AG09319 (cell line): ENCODE data around the gene OXNAD1.
A peak's percentile ranks its signal among the peaks of the same experiment; 100 is the strongest.

Experiments used
- DNase-seq: peaks from one replicate; pipeline ENCODE4 v3.0.0-alpha.2; 2010; ENCODE audit warnings: low read depth; ENCODE audit errors: extremely low read depth
- CTCF ChIP-seq: IDR thresholded peaks from 2 replicates; pipeline ENCODE4 v1.5.1; 2011; ENCODE audit warnings: low read depth, mild to moderate bottlenecking, inconsistent platforms, low read length, moderate library complexity

The OXNAD1 gene, protein sequence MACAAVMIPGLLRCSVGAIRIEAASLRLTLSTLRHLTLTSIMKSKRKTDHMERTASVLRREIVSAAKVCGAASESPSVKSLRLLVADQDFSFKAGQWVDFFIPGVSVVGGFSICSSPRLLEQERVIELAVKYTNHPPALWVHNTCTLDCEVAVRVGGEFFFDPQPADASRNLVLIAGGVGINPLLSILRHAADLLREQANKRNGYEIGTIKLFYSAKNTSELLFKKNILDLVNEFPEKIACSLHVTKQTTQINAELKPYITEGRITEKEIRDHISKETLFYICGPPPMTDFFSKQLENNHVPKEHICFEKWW

DNA sequence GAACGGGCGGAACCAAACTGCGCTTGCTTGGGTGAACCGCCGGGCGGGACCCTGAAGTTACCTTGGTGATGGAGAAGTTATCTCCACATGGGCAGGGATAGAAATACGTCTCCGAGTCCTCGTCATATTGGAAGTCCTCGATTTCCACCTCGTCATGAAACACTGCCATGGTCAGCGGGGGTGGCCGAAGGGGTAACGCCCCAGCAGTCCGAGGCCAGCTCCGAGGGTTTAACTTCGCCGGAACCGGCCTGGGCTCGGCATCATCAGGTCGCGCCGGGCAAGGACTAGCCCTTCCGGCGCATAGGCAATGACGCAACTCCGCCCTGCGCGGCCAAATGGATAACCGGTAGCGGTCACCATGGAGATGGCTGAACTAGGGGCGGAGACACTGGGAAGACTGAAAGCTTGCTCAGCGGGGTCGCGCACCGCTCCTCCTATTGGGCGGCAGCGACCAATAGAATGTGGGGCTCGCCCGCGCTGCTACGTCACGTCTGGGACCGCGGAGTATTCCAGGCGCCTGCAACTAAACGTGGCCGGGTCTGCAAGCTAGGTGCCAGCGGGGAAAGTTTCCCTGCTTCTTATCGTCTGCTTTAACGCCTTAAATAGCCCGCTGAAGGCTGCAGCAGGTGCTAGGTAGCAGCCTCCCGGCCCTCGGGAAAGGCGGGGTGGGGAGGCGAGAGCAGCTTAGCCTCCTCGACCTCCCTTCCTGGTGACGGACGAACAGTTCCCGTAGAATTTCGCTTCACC is at the start of gene OXNAD1, which contains the start of gene DPH3:
Gene OXNAD1 (plus strand): TSS at position 505 of the 747 bp plus-strand sequence. CDS start 5,741 bp downstream, outside the sequence.
Gene DPH3 (minus strand): TSS at position 236 of the 747 bp plus-strand sequence. CDS start 67 bp downstream, at position 169.
- no peak for TF ChIP-seq CTCF
- DNase-seq: peak; percentile 99

DNA sequence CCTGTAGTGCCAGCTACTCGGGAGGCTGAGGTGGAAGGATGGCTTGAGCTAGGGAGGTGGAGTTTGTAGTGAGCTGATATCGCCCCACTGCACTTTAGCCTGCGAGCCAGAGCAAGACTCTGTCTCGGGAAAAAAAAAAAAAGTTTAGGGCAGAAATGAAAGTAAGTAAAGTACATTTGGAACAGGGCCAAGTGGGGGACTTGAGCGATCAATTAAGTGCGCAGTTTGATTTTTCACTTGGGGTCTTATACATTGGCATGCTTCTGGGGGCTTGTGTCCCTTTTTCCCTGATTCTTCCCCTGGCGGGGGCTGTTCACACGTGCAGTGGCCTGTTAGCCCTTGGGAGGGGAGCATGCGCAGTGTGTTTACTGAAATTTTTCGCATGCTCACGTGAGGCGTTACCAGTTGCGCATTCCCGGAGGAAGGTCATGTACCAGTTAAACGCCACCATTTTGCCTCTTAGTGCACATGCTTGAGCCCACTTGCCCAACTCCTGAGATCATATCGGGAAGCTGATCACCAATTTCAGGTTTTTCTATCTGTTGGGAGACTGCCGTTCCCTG is 48.6 kb upstream of the OXNAD1 start:
- no peak for TF ChIP-seq CTCF
- no peak for DNase-seq

DNA sequence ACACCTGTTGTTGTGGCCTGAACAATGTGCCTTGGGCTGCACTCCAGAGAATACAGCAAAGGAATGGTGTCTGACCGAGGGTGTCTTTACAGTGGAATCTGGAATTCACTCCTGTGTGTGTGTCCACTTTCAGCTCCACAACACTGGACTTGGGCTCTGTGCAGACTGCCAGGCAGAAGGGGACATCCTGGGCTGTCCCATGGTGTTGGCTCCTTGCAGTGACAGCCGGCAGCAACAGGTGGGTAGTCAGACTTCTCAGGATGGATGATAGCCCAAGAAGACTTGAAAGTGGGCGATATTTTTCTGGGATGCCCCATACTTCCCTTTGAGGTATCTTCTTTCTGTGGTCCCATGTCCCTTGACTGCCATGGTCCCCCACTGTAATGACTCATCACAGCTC is 45.2 kb upstream of the OXNAD1 start:
- no peak for TF ChIP-seq CTCF
- no peak for DNase-seq

- no peak for TF ChIP-seq CTCF
- DNase-seq: no peak
Observed at GRCh38 chr3:16221990-16222389, 43.0 kb upstream of the OXNAD1 start.

GRCh38 chr3:16222547-16222946 is 42.5 kb upstream of the OXNAD1 start:
- DNase-seq: no peak
- no peak for TF ChIP-seq CTCF

DNA sequence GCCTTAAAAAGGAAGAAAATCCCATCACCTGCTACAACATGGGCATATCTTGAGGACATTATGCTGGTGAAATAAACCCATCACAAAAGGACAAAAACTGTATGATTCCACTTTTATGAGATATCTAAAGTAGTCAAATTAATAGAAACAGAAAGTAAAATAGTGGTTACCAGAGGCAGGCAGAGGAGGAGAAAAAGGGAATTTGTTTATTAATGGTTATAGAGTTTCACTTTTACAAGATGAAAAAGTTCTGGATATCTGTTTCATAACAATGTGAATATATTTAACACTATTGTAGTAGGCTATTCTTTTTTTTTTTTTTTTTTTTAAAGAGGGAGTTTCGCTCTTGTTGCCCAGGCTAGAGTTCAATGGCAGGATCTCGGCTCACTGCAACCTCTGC is 40.7 kb upstream of the OXNAD1 start:
- no peak for TF ChIP-seq CTCF
- no peak for DNase-seq

GRCh38 chr3:16227566-16227965 is 37.4 kb upstream of the OXNAD1 start:
- DNase-seq: no peak
- no peak for TF ChIP-seq CTCF
